ENCODE measurements around the gene CITED4. TPM values are rescaled to one million over a fixed set of nuclear protein-coding genes. Genes with fewer than 3 reads are reported as not detected.

The CITED4 gene
- total and polyA plus RNA-seq, 9 of the 15 experiments (the other 6 are each of a cell fraction or from before 2014, with no cell fraction given) = 0.11 to 1.2 (median 0.17) TPM; not detected in 2

GRCh38 chr1:40853885-40854170 is 8.3 kb downstream of the CITED4 start:
- no peaks in the 10 kb centered on the region for H4K20me1 ChIP-seq (replicated peaks; ENCODE audit: control insufficient read depth, insufficient read depth, low read length)
- H3K79me2 ChIP-seq (ENCODE audit: control insufficient read depth, insufficient read depth, low read length) = no peaks in the 10 kb centered on the region
- H3K4me3 ChIP-seq = no peak overlapping the region
- in situ Hi-C loops (cut with MboI) (no loop called here), intact Hi-C loops (cut with micrococcal nuclease) (loop anchor here (5.0 kb wide), 1 partner anchor 222 kb away; no protein-coding TSS in a partner anchor)
- H3K9me3 ChIP-seq (replicated peaks; ENCODE audit: control insufficient read depth, insufficient read depth, low read depth, low read length) = no peaks in the 10 kb centered on the region
- TF ChIP-seq GTF2A2 (tag; IDR thresholded peaks at IDR 0.05) = no peak
- TF ChIP-seq BRD4 (IDR thresholded peaks at IDR 0.05) = no peak
- no peak for TF ChIP-seq ZC3H8 (IDR thresholded peaks at IDR 0.05)
- no peak for TF ChIP-seq RBM15 (IDR thresholded peaks at IDR 0.05; ENCODE audit: insufficient read depth, low read length)
- no peaks in the 10 kb centered on the region for H3K36me3 ChIP-seq (ENCODE audit: control insufficient read depth, insufficient read depth, low read length)
- H2AFZ ChIP-seq (ENCODE audit: low read depth, low read length) = no peak overlapping the region
- FAIRE-seq (no peak), DNase-seq (ENCODE audit: extremely low read depth in 1 of 4, low spot score in 3 of 4) (no peak), ATAC-seq (no peak)
- H3K9me1 ChIP-seq (ENCODE audit: control insufficient read depth, insufficient read depth, low read length) = no peaks in the 10 kb centered on the region
- H3K4me2 ChIP-seq (ENCODE audit: insufficient read depth, low read length) = no peak overlapping the region
- H3K9ac ChIP-seq (ENCODE audit: insufficient read depth in 1 of 2, low read depth in 2 of 2, low read length in 2 of 2) = peak overlapping the region in 1 of 2 experiments; percentile 18; a peak in 1 of 4 replicates
- H3K4me1 ChIP-seq (replicated peaks in 1 of 2; ENCODE audit: control insufficient read depth in 2 of 2, insufficient read depth in 2 of 2, low read length in 2 of 2) = peaks cover 2 to 4% of the 10 kb centered on the region in 2 experiments; a peak in 3 of 5 replicates
- 35% methylated on average over 5 of the region's 5 CpGs for WGBS (ENCODE audit: insufficient coverage, low coverage, missing lambda C conversion rate)
- BruUV-seq (replicated peaks) = no TSS peak
- ChIA-PET CTCF (ENCODE audit: low intra/inter-chr PET ratio) (no interaction called here), POLR2A (interaction anchor here (0.5 to 2.1 kb wide), 4 partner anchors 9 to 95 kb away, joined by 3 to 9 read pairs (median 4); partner anchors contain the start of gene CITED4)
- H3K27me3 ChIP-seq (ENCODE audit: control insufficient read depth in 2 of 2, insufficient read depth in 2 of 2, low read length in 2 of 2) = no peaks in the 10 kb centered on the region; a peak in 1 of 5 replicates
- no peak overlapping the region for H3K27ac ChIP-seq (ENCODE audit: extremely low read depth, low read depth, low read length)

- BruUV-seq (replicated peaks) = no TSS peak
- H3K36me3 ChIP-seq (ENCODE audit: control insufficient read depth, insufficient read depth, low read length) = no peaks in the 10 kb centered on the region
- ChIA-PET CTCF (ENCODE audit: low intra/inter-chr PET ratio) (interaction anchor here (0.6 to 0.7 kb wide), 2 partner anchors 98 to 123 kb away, joined by 3 read pairs; no protein-coding TSS in a partner anchor), POLR2A (interaction anchor here (0.5 to 2.1 kb wide), 4 partner anchors 9 to 95 kb away, joined by 3 to 9 read pairs (median 4); partner anchors contain the start of gene CITED4)
- peaks cover 2 to 4% of the 10 kb centered on the region in 2 experiments; a peak in 3 of 5 replicates for H3K4me1 ChIP-seq (replicated peaks in 1 of 2; ENCODE audit: control insufficient read depth in 2 of 2, insufficient read depth in 2 of 2, low read length in 2 of 2)
- FAIRE-seq (no peak), ATAC-seq (no peak), DNase-seq (ENCODE audit: extremely low read depth in 1 of 4, low spot score in 3 of 4) (no peak)
- intact Hi-C loops (cut with micrococcal nuclease) = loop anchor here (5.0 kb wide), 1 partner anchor 221 kb away; no protein-coding TSS in a partner anchor
- H3K79me2 ChIP-seq (ENCODE audit: control insufficient read depth, insufficient read depth, low read length) = no peaks in the 10 kb centered on the region
- no peaks in the 10 kb centered on the region for H3K9me1 ChIP-seq (ENCODE audit: control insufficient read depth, insufficient read depth, low read length)
- no peaks in the 10 kb centered on the region for H3K9me3 ChIP-seq (replicated peaks; ENCODE audit: control insufficient read depth, insufficient read depth, low read depth, low read length)
- H2AFZ ChIP-seq (ENCODE audit: low read depth, low read length) = no peak overlapping the region
- H3K9ac ChIP-seq (ENCODE audit: insufficient read depth in 1 of 2, low read depth in 2 of 2, low read length in 2 of 2) = no peak overlapping the region
- in situ Hi-C loops (cut with MboI) = no loop called here
- no peak overlapping the region for H3K4me2 ChIP-seq (ENCODE audit: insufficient read depth, low read length)
- H4K20me1 ChIP-seq (replicated peaks; ENCODE audit: control insufficient read depth, insufficient read depth, low read length) = no peaks in the 10 kb centered on the region
- H3K27me3 ChIP-seq (ENCODE audit: control insufficient read depth in 2 of 2, insufficient read depth in 2 of 2, low read length in 2 of 2) = no peaks in the 10 kb centered on the region
- H3K4me3 ChIP-seq = no peak overlapping the region
- no peak overlapping the region for H3K27ac ChIP-seq (ENCODE audit: extremely low read depth, low read depth, low read length)
- 23% methylated on average over 12 of the region's 13 CpGs for WGBS (ENCODE audit: insufficient coverage, low coverage, missing lambda C conversion rate)
- TF ChIP-seq CEBPB (tag; IDR thresholded peaks at IDR 0.05) = peak; percentile 48
- TF ChIP-seq FOXK1 (CRISPR knock-in tag; IDR thresholded peaks at IDR 0.05; ENCODE audit: borderline replicate concordance) = no peak
- TF ChIP-seq MAFF (IDR thresholded peaks at IDR 0.05; ENCODE audit: low read length) = peak; percentile 95
- 0 out of 4 replicates have a peak, but pooled peaks of 1 of the 2 experiments have one; percentile 28 for TF ChIP-seq KDM1A (IDR thresholded peaks at IDR 0.05)
- TF ChIP-seq MAFG (tag; conservative IDR thresholded peaks at IDR 0.05) = peak; percentile 86
- TF ChIP-seq JUN (IDR thresholded peaks at IDR 0.05; ENCODE audit: borderline replicate concordance, low read depth, low read length) = peak; percentile 39; the same call in 1 of the 2 replicates
- no peak for TF ChIP-seq JUN (CRISPR knock-in tag; IDR thresholded peaks at IDR 0.05; ENCODE audit: borderline replicate concordance)
- TF ChIP-seq C11orf30 (IDR thresholded peaks at IDR 0.05; ENCODE audit: low read depth) = peak; percentile 91
- TF ChIP-seq POLR2AphosphoS2 (IDR thresholded peaks at IDR 0.05; ENCODE audit: low read length) = no peak
Observed at GRCh38 chr1:40853113-40853884, 8.9 kb downstream of the CITED4 start.

Measured in K562 (cell line).